OCI-LY3 (cell line): ENCODE measurements around the gene C1QL2.

Source experiments
- H2AFZ ChIP-seq: fragments of 200-600, 300-600 bp; shearing (Covaris generic); 2 replicates; pipeline ENCODE4 v1.6.0; 2014; ENCODE audit warnings: antibody characterized with exemption, low read depth, low read length
- H3K27ac ChIP-seq: fragments of 200-600, 300-600 bp; sonication (generic); 2 replicates; pipeline ENCODE4 v1.5.1; 2014; ENCODE audit warnings: mild to moderate bottlenecking, low read length, moderate library complexity, mixed read lengths
- H3K27me3 ChIP-seq: fragments of 200-600, 300-600 bp; sonication (generic); 2 replicates; pipeline ENCODE4 v1.6.1; 2014; ENCODE audit warnings: low read depth, low read length, mixed read lengths
- H3K36me3 ChIP-seq: fragments of 200-600, 300-600 bp; sonication (generic); replicated peaks from 2 replicates; pipeline ENCODE3; 2014; ENCODE audit warnings: low read depth, low read length, mixed read lengths
- H3K4me1 ChIP-seq: fragments of 300-600, 200-600 bp; sonication (generic); 2 replicates; pipeline ENCODE4 v1.6.1; 2014; ENCODE audit warnings: low read length, mixed read lengths
- H3K4me2 ChIP-seq: fragments of 200-600, 300-600 bp; sonication (generic); 2 replicates; pipeline ENCODE4 v1.6.1; 2014; ENCODE audit warnings: low read length, mixed read lengths
- H3K4me3 ChIP-seq: fragments of 300-600, 200-600 bp; sonication (generic); 2 replicates; pipeline ENCODE4 v1.5.1; 2014; ENCODE audit warnings: antibody characterized with exemption, mild to moderate bottlenecking, low read length, moderate library complexity
- H3K79me2 ChIP-seq: fragments of 300-600, 200-600 bp; shearing (Covaris generic); 2 replicates; pipeline ENCODE4 v1.6.1; 2014; ENCODE audit warnings: mild to moderate bottlenecking, low read length, mixed read lengths
- H3K9ac ChIP-seq: fragments of 300-600, 200-600 bp; shearing (Covaris generic); 2 replicates; pipeline ENCODE4 v1.6.0; 2014; ENCODE audit warnings: mild to moderate bottlenecking, low read length, moderate library complexity
- H3K9me3 ChIP-seq: fragments of 200-600, 300-600 bp; shearing (Covaris generic); 2 replicates; pipeline ENCODE4 v1.6.1; 2014; ENCODE audit warnings: low read length, mixed read lengths; ENCODE audit not compliant: insufficient read depth
- H4K20me1 ChIP-seq: fragments of 200-600, 300-600 bp; sonication (generic); 2 replicates; pipeline ENCODE4 v1.6.1; 2016; ENCODE audit warnings: low read length, mixed read lengths; ENCODE audit not compliant: insufficient read depth
- CTCF ChIP-seq: fragments of 200-600, 300-600 bp; sonication (generic); IDR thresholded peaks from 2 replicates; pipeline ENCODE4 v1.5.1; 2014; ENCODE audit warnings: antibody characterized with exemption, low read length, low read depth
- EZH2phosphoT487 ChIP-seq: fragments of 200-600 bp; shearing (Covaris generic); IDR thresholded peaks from 2 replicates; pipeline ENCODE4 v1.6.1; 2018; ENCODE audit warnings: antibody characterized with exemption, mixed run types, low read depth

C1QL2 gene

GRCh38 chr2:119158563-119159347, at the start of gene C1QL2:
TSS of gene C1QL2 (minus strand) at chr2:119158751. CDS start at chr2:119158269, 482 bp downstream.
- Histone ChIP-seq H4K20me1 (no peaks in the 10 kb centered on the region), H3K4me3 (no peak within 1 kb of the TSS), H3K27ac (no peak within 1 kb of the TSS), H3K36me3 (no peaks in the 10 kb centered on the region), H3K4me2 (no peak within 1 kb of the TSS), H3K9me3 (no peaks in the 10 kb centered on the region), H2AFZ (no peak within 1 kb of the TSS), H3K4me1 (no peaks in the 10 kb centered on the region), H3K9ac (no peak within 1 kb of the TSS), H3K79me2 (no peaks in the 10 kb centered on the region), H3K27me3 (0 out of 2 replicates have a peak, but pooled peaks cover 4% of the 10 kb centered on the region)
- TF ChIP-seq CTCF (no peak), EZH2phosphoT487 (no peak)

- H4K20me1 ChIP-seq = no peaks in the 10 kb centered on the region
- H3K4me3 ChIP-seq = no peak overlapping the region
- H3K4me1 ChIP-seq = no peaks in the 10 kb centered on the region
- H3K9ac ChIP-seq = no peak overlapping the region
- no peaks in the 10 kb centered on the region for H3K36me3 ChIP-seq
- no peak overlapping the region for H3K27ac ChIP-seq
- H3K9me3 ChIP-seq = no peaks in the 10 kb centered on the region
- 0 out of 2 replicates have a peak, but pooled peaks cover 2% of the 10 kb centered on the region for H3K27me3 ChIP-seq
- TF ChIP-seq CTCF (no peak), EZH2phosphoT487 (no peak)
- H3K79me2 ChIP-seq = no peaks in the 10 kb centered on the region
- H3K4me2 ChIP-seq = no peak overlapping the region
- H2AFZ ChIP-seq = no peak overlapping the region
Measured at GRCh38 chr2:119207447-119207846, 48.9 kb upstream of the C1QL2 start.

- TF ChIP-seq EZH2phosphoT487 (no peak), CTCF (no peak)
- H2AFZ ChIP-seq = no peak overlapping the region
- no peak overlapping the region for H3K9ac ChIP-seq
- H3K4me3 ChIP-seq = no peak overlapping the region
- no peak overlapping the region for H3K4me2 ChIP-seq
- H3K79me2 ChIP-seq = no peaks in the 10 kb centered on the region
- H3K9me3 ChIP-seq = no peaks in the 10 kb centered on the region
- H4K20me1 ChIP-seq = no peaks in the 10 kb centered on the region
- H3K36me3 ChIP-seq = no peaks in the 10 kb centered on the region
- no peak overlapping the region for H3K27ac ChIP-seq
- 0 out of 2 replicates have a peak, but pooled peaks cover 2% of the 10 kb centered on the region for H3K27me3 ChIP-seq
- H3K4me1 ChIP-seq = no peaks in the 10 kb centered on the region
Measured at GRCh38 chr2:119206201-119206600, 47.6 kb upstream of the C1QL2 start.

GRCh38 chr2:119205001-119205706, 46.6 kb upstream of the C1QL2 start:
- no peak for TF ChIP-seq EZH2phosphoT487
- TF ChIP-seq CTCF = no peak
- Histone ChIP-seq H3K9ac (no peak overlapping the region), H3K4me1 (no peaks in the 10 kb centered on the region), H3K79me2 (no peaks in the 10 kb centered on the region), H2AFZ (no peak overlapping the region), H3K4me3 (no peak overlapping the region), H3K9me3 (no peaks in the 10 kb centered on the region), H3K27me3 (peaks cover 4% of the 10 kb centered on the region; the same call in 1 of the 2 replicates), H4K20me1 (no peaks in the 10 kb centered on the region), H3K36me3 (no peaks in the 10 kb centered on the region), H3K4me2 (no peak overlapping the region), H3K27ac (no peak overlapping the region)
